HG02938 (cell line): Measurements from ENCODE around the gene DPYD.
A peak's percentile ranks its signal among the peaks of the same experiment; 100 is the strongest.
"Not testable (repeated sequence)": the region's sequence is repeated elsewhere in the genome, so short reads cannot be mapped to it uniquely, and the experiment has no call there.

Experiments used
- ATAC-seq: cut with Tn5 transposase; IDR thresholded peaks from one replicate; pipeline ENCODE4 v1.9.1; 2021; ENCODE audit warnings: mild to moderate bottlenecking, moderate library complexity; ENCODE audit not compliant: unreplicated experiment

DPYD gene

GRCh38 chr1:97243973-97244560 lies 676.8 kb downstream of the DPYD start:
- peak; percentile 59 for ATAC-seq

GRCh38 chr1:97238816-97239215 lies 682.0 kb downstream of the DPYD start:
- no peak for ATAC-seq

GRCh38 chr1:97231354-97231753 lies 689.5 kb downstream of the DPYD start:
- not testable (repeated sequence) for ATAC-seq

- ATAC-seq: no peak
Observed at GRCh38 chr1:97212671-97213070, 708.2 kb downstream of the DPYD start.

GRCh38 chr1:97210307-97210706 lies 710.5 kb downstream of the DPYD start:
- no peak for ATAC-seq

- ATAC-seq: no peak
Observed at GRCh38 chr1:97209381-97209957, 711.4 kb downstream of the DPYD start.

GRCh38 chr1:97207868-97208267 lies 713.0 kb downstream of the DPYD start:
- no peak for ATAC-seq

- ATAC-seq: no peak
Observed at GRCh38 chr1:97204468-97204867, 716.4 kb downstream of the DPYD start.

- ATAC-seq: no peak
Observed at GRCh38 chr1:97202481-97203380, 718.1 kb downstream of the DPYD start.

- no peak for ATAC-seq
Observed at GRCh38 chr1:97201641-97202040, 719.2 kb downstream of the DPYD start.

GRCh38 chr1:97200595-97200994 lies 720.2 kb downstream of the DPYD start:
- no peak for ATAC-seq

- ATAC-seq: no peak
Observed at GRCh38 chr1:97196825-97197516, 723.9 kb downstream of the DPYD start.

GRCh38 chr1:97192872-97193572 lies 727.8 kb downstream of the DPYD start:
- no peak for ATAC-seq

- no peak for ATAC-seq
Observed at GRCh38 chr1:97190326-97190725, 730.5 kb downstream of the DPYD start.

- no peak for ATAC-seq
Observed at GRCh38 chr1:97186381-97186780, 734.5 kb downstream of the DPYD start.

- ATAC-seq: no peak
Observed at GRCh38 chr1:97174039-97174704, 746.7 kb downstream of the DPYD start.

- no peak for ATAC-seq
Observed at GRCh38 chr1:97170300-97170699, 750.5 kb downstream of the DPYD start.

GRCh38 chr1:97168056-97168455 lies 752.8 kb downstream of the DPYD start:
- ATAC-seq: no peak

GRCh38 chr1:97167246-97167645 lies 753.6 kb downstream of the DPYD start:
- no peak for ATAC-seq

- no peak for ATAC-seq
Observed at GRCh38 chr1:97166626-97167025, 754.2 kb downstream of the DPYD start.
